Erythroblast (primary cell): ENCODE data around the gene FGF14.

ENCODE experiments used
- GATA1 ChIP-seq: IDR thresholded peaks from 2 replicates; pipeline ENCODE4 v1.6.1; 2011; ENCODE audit warnings: low read depth, mild to moderate bottlenecking, control low read depth, low read length, moderate library complexity
- POLR2A ChIP-seq: IDR thresholded peaks from 2 replicates; pipeline ENCODE4 v1.6.1; 2011; ENCODE audit warnings: mild to moderate bottlenecking, low read length

DNA sequence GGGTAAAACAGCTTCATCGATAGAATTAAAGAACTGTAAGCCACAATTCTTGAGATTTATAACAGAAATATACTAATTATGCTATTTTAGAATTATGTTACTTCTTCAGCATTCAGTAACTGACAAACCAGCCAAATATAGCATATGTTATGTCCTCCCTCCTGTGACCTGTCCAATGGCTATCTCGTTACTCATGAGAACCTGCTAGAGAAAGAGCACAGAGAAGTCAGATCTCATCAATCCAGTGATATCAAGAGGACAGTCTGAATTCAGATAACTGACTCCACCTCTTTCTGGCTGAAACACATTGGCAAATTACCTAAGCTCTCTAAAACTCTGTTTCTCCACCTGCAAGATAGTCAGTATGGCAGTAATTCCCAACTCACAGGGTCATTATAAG, 170.4 kb downstream of the FGF14 start:
- TF ChIP-seq POLR2A (no peak), GATA1 (no peak)
